Measurements from ENCODE around the gene TNIP1.

Gene TNIP1

GRCh38 chr5:151105561-151105960 lies 24.7 kb upstream of the TNIP1 start:
- DNase-seq, result no peak

- no peak for DNase-seq
These were observed 24.0 kb upstream of the TNIP1 start for GRCh38 chr5:151104795-151105194.

DNA sequence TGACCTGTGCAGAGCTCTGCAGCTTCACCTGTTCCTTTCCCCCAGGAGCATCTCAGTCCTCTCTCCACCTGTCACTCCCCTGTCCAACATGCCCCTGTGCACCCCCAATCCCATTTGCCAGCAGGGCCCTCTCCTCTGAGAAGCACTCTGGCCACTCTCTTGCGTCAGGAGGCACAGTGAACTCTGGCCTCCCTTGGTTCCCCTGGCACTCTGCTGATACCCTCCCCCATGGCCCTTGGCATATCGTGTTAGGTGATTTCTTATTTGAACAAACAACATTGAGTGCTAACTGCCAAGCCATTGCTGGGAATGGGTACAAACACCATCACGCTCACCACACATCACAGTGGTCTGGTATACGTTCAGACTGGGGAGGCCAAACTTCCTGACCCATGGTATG lies 20.9 kb upstream of the TNIP1 start:
- no peak for DNase-seq

GRCh38 chr5:151101151-151101550 lies 20.3 kb upstream of the TNIP1 start:
- DNase-seq, result no peak

- DNase-seq, result no peak
These were observed 19.8 kb upstream of the TNIP1 start for GRCh38 chr5:151100681-151101080.

GRCh38 chr5:151098768-151099121 lies 17.9 kb upstream of the TNIP1 start:
- no peak for DNase-seq

GRCh38 chr5:151097820-151098767 lies 17.3 kb upstream of the TNIP1 start:
- DNase-seq, result no peak

GRCh38 chr5:151097061-151097460 lies 16.2 kb upstream of the TNIP1 start:
- DNase-seq, result no peak

DNA sequence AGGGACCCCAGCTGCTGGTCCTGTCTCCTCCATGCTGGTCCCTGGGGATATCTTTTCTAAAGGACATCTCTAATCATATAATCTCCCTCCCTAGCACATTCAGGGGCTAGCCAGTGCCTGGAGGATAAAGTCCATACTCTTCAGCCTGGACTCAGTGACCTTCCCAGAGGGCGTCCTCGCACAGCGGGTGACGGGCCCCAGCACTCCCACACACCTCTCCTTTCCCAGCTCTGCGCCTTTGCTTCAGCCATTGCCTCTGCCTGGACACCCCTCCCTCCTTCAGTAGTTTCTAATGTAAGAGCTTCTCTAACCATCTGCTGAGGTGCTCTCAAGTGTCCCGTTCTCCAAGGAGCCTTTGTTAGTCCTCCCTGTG lies 15.2 kb upstream of the TNIP1 start:
- DNase-seq, result no peak

DNA sequence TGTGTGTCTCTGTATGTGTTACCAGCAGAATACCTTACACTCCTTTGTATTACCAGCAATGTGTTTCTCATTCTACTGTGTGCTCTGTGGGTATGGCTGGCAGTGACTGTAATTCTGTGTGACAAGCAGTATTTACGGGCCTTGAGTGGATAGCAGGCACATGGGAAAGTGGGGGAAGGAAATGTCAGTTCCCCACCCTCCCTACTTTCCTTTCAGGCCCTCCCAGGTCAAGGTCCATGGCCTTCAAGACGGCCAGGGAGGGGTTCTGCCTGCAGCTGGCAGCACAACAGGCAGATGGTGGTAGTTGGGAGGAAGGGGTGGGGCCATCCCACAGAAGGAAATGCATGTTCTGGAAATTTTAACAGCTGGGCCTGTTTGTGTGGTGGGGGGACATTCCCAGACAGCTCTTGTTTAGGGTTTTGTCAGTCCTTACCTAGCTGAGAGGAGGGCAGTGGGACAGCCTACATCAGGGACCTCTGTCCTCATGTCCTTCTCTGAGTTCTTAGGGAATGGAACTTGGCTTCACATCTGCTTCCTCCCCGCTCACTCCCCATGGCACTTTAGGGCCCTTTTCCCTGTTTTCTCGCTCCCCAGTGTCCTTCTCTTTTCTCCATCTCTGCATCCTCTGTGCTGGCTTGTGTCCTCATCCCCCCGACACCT lies 14.6 kb upstream of the TNIP1 start:
- peak; percentile 67 for DNase-seq

GRCh38 chr5:151094852-151095245 lies 14.0 kb upstream of the TNIP1 start:
- no peak for DNase-seq

GRCh38 chr5:151094030-151094851 lies 13.4 kb upstream of the TNIP1 start:
- peak; percentile 86 for DNase-seq

GRCh38 chr5:151093476-151093889 lies 12.6 kb upstream of the TNIP1 start:
- no peak for DNase-seq

- DNase-seq, result no peak
These were observed 11.9 kb upstream of the TNIP1 start for GRCh38 chr5:151092762-151093161.

- DNase-seq, result no peak
These were observed 8.9 kb upstream of the TNIP1 start for GRCh38 chr5:151089726-151090125.

- no peak for DNase-seq
These were observed 8.2 kb upstream of the TNIP1 start for GRCh38 chr5:151088986-151089385.

DNA sequence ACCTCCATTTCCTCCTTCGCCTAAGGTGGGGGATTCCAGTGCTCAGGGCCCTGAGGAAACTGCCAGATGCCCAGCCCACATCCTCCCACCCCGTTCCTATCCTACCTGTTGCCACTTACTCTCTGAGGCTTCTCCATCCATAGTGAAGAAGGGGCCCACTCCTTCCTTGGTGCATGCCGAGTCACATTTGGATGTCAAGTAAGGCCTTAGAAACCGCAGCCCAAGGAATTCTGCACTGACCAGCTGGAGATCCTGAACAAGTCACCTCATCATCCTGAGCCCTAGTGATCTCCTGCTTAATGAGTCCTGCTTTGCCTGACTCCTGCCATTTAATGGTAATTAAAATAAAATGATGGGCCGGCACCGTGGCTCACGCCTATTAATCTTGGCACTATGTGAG lies 6.7 kb upstream of the TNIP1 start:
- DNase-seq, result no peak

DNA sequence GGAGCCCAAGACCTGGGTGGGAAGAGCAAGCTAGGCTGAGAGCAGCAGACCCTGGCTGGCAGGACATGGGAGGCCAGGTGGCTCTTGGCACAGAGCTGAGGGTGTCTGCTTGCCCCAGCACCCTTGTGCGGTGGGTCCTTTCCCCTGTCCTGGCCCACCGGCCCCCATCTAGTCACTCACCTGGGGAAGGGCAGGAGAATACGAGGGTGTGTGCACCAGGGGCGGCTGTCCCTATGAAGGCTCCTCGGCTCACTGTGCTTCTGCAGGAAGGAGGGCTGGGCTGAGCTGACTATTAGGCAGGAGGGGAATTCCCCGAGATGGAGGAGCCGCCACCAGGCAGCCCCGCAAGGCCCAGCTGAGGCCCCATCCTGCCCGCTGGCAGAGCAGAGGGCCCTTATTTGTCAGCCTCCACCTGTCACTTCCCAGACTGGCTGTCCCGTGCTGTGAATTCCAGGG lies 6.1 kb upstream of the TNIP1 start:
- peak; percentile 91 for DNase-seq

DNA sequence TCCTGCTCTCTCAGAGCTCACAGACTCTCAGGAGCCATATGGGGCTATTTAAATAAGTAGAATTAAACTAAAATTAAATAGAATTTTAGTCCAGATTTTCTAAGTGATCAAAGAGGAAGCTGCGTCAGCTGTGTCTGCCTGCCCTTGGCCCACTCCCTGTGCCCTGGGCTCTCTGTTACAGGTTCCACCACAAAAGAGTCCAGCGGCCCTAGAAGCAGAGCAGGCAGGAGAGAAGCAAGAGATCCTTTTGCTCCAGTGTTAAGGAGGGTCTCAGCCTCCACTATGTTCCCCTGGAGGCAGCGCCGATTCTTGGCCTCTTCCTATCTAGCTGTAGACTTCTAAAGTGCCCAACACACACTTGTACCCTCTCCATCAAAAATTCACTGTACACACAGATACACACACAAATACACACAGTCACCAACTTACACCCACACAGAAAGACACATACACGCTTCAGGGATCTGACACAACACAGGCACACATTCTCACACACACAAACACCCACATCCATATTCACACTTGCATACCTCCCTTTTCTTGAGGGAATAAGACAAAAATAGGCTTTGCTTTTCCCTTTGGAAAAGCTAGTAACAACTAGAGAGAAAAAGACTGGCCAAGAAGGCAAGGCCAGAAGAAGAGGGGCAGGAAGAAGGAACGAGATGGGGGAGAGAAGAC lies 5.5 kb upstream of the TNIP1 start:
- peak; percentile 66 for DNase-seq

- peak; percentile 88 for DNase-seq
These were observed 4.7 kb upstream of the TNIP1 start for GRCh38 chr5:151085517-151086041.

DNA sequence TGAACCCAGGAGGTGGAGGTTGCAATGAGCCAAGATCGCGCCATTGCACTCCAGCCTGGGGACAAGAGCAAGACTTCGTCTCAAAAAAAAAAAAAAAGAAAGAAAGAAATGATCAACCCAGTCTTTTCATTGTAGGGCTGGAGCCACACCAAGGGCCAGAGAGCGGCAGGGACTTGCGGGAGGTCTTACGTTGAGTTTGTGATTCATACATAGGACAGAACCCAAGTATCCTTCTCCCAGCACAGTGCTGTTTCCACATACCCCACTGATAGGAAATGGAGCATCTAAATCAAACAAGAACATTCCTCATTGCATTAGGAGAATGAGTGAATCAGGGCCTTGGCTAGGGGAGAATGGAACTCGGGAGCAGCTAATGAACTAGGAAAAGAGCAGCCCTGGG lies 3.5 kb upstream of the TNIP1 start:
- no peak for DNase-seq

GRCh38 chr5:151083081-151083676 lies 2.3 kb upstream of the TNIP1 start:
- DNase-seq, result peak; percentile 91
